Neural progenitor cell (in vitro differentiated cells): ENCODE data around the gene TLR3. TPM values are rescaled to one million over a fixed set of nuclear protein-coding genes. Genes with fewer than 3 reads are reported as not detected.

ENCODE experiments used
- DNase-seq: peaks from one replicate; pipeline ENCODE4 v3.0.0-alpha.2; 2016; ENCODE audit warnings: low spot score
- H2AFZ ChIP-seq: fragments of 200-600 bp; sonication (generic); replicated peaks from 2 replicates; pipeline ENCODE4 v1.6.1; 2016; ENCODE audit warnings: antibody characterized with exemption
- H3F3A ChIP-seq: fragments of 200-600 bp; sonication (generic); 2 replicates; pipeline ENCODE4 v1.6.1; 2016; ENCODE audit warnings: antibody characterized with exemption, low read depth
- H3K27ac ChIP-seq: fragments of 200-600 bp; sonication (generic); 2 replicates; pipeline ENCODE4 v1.5.1; 2016; ENCODE audit warnings: mild to moderate bottlenecking
- H3K27me3 ChIP-seq: fragments of 200-600 bp; sonication (generic); 2 replicates; pipeline ENCODE4 v1.6.1; 2016; ENCODE audit warnings: mild to moderate bottlenecking, moderate library complexity
- H3K36me3 ChIP-seq: fragments of 200-600 bp; sonication (generic); 2 replicates; pipeline ENCODE4 v1.5.1; 2016
- H3K4me1 ChIP-seq: fragments of 200-600 bp; sonication (generic); 2 replicates; pipeline ENCODE4 v1.6.1; 2016; ENCODE audit warnings: mixed run types
- H3K4me2 ChIP-seq: fragments of 200-600 bp; sonication (generic); 2 replicates; pipeline ENCODE4 v1.6.1; 2016
- H3K4me3 ChIP-seq: fragments of 200-600 bp; sonication (generic); 2 replicates; pipeline ENCODE4 v1.5.1; 2016
- H3K79me2 ChIP-seq: fragments of 200-600 bp; sonication (generic); 2 replicates; pipeline ENCODE4 v1.6.1; 2016; ENCODE audit warnings: low read depth
- H3K9ac ChIP-seq: fragments of 200-600 bp; sonication (generic); 2 replicates; pipeline ENCODE4 v1.6.1; 2016
- H3K9me3 ChIP-seq: fragments of 200-600 bp; sonication (generic); 2 replicates; pipeline ENCODE4 v1.5.1; 2016; ENCODE audit warnings: low read depth
- H4K20me1 ChIP-seq: fragments of 200-600 bp; sonication (generic); 2 replicates; pipeline ENCODE4 v1.6.1; 2016; ENCODE audit warnings: low read depth
- H3K27ac Mint-ChIP-seq: 3 replicates; pipeline ENCODE4 v1.8.0; 2021; ENCODE audit warnings: mixed read lengths
- H3K27me3 Mint-ChIP-seq: 2 replicates; pipeline ENCODE4 v1.8.0; 2022; ENCODE audit warnings: low read depth, mild to moderate bottlenecking, inconsistent platforms, moderate library complexity, mixed read lengths; ENCODE audit not compliant: insufficient read depth
- H3K36me3 Mint-ChIP-seq: 3 replicates; pipeline ENCODE4 v1.8.0; 2021; ENCODE audit warnings: mixed read lengths
- H3K4me1 Mint-ChIP-seq: 3 replicates; pipeline ENCODE4 v1.8.0; 2021; ENCODE audit warnings: mixed read lengths
- H3K4me3 Mint-ChIP-seq: 3 replicates; pipeline ENCODE4 v1.8.0; 2021; ENCODE audit warnings: mild to moderate bottlenecking, moderate library complexity, mixed read lengths
- H3K9me3 Mint-ChIP-seq: 3 replicates; pipeline ENCODE4 v1.8.0; 2020; ENCODE audit warnings: mixed read lengths
- CTCF ChIP-seq: fragments of 200-600 bp; sonication (generic); IDR thresholded peaks from 2 replicates; pipeline ENCODE4 v1.5.1; 2017; ENCODE audit warnings: antibody characterized with exemption, mild to moderate bottlenecking
- EZH2 ChIP-seq: fragments of 200-600 bp; sonication (generic); IDR thresholded peaks from 2 replicates; pipeline ENCODE4 v1.6.1; 2017; ENCODE audit warnings: antibody characterized with exemption, mild to moderate bottlenecking, moderate library complexity
- EZH2phosphoT487 ChIP-seq: fragments of 200-600 bp; sonication (generic); IDR thresholded peaks from 2 replicates; pipeline ENCODE4 v1.6.1; 2017; ENCODE audit warnings: antibody characterized with exemption
- total RNA-seq: library from RNA; depleted of rRNA; stranded (reverse); fragments of >200 nt; gene quantifications from 2 replicates; pipeline ENCODE4 v1.2.3, GENCODE V29; 2015; ENCODE audit warnings: low replicate concordance

TLR3 gene
- total RNA-seq, 1 donor from 2014 or later: 0.92 TPM

- Mint-ChIP-seq H3K36me3 (no peaks in the 10 kb centered on the region), H3K4me1 (no peaks in the 10 kb centered on the region), H3K4me3 (no peak overlapping the region), H3K27me3 (no peaks in the 10 kb centered on the region), H3K9me3 (peaks cover 9% of the 10 kb centered on the region), H3K27ac (no peak overlapping the region)
- no peaks in the 10 kb centered on the region for H3K4me1 ChIP-seq
- no peak overlapping the region for H3K9ac ChIP-seq
- H3F3A ChIP-seq: no peaks in the 10 kb centered on the region
- no peak overlapping the region for H3K4me3 ChIP-seq
- H3K9me3 ChIP-seq: no peaks in the 10 kb centered on the region
- H4K20me1 ChIP-seq: no peaks in the 10 kb centered on the region
- no peak for TF ChIP-seq CTCF
- TF ChIP-seq EZH2: no peak
- no peak for TF ChIP-seq EZH2phosphoT487
- no peak overlapping the region for H3K27ac ChIP-seq
- H3K27me3 ChIP-seq: no peaks in the 10 kb centered on the region
- no peaks in the 10 kb centered on the region for H3K36me3 ChIP-seq
- H3K79me2 ChIP-seq: no peaks in the 10 kb centered on the region
- DNase-seq: no peak
- no peak overlapping the region for H3K4me2 ChIP-seq
- H2AFZ ChIP-seq: no peak overlapping the region
Observed at GRCh38 chr4:186051096-186051495, 17.9 kb upstream of the TLR3 start.

GRCh38 chr4:186058253-186058979 lies 10.5 kb upstream of the TLR3 start:
- H3K4me1 Mint-ChIP-seq: no peaks in the 10 kb centered on the region
- Histone ChIP-seq H3K79me2 (no peaks in the 10 kb centered on the region), H3K4me3 (no peak overlapping the region), H3K9me3 (no peaks in the 10 kb centered on the region), H3K9ac (no peak overlapping the region), H3K36me3 (no peaks in the 10 kb centered on the region), H4K20me1 (no peaks in the 10 kb centered on the region), H3K4me1 (no peaks in the 10 kb centered on the region), H3K27ac (no peak overlapping the region), H3K4me2 (no peak overlapping the region), H3F3A (no peaks in the 10 kb centered on the region), H3K27me3 (no peaks in the 10 kb centered on the region), H2AFZ (no peak overlapping the region)
- no peak overlapping the region for H3K4me3 Mint-ChIP-seq
- H3K27me3 Mint-ChIP-seq: no peaks in the 10 kb centered on the region
- DNase-seq: no peak
- no peak overlapping the region for H3K27ac Mint-ChIP-seq
- H3K36me3 Mint-ChIP-seq: peaks cover 2% of the 10 kb centered on the region
- no peak for TF ChIP-seq CTCF
- TF ChIP-seq EZH2phosphoT487: no peak
- no peak for TF ChIP-seq EZH2
- peaks cover 21% of the 10 kb centered on the region for H3K9me3 Mint-ChIP-seq

- Mint-ChIP-seq H3K9me3 (peaks cover 21% of the 10 kb centered on the region), H3K27me3 (no peaks in the 10 kb centered on the region), H3K27ac (no peak overlapping the region), H3K4me3 (no peak overlapping the region), H3K4me1 (no peaks in the 10 kb centered on the region), H3K36me3 (peaks cover 2% of the 10 kb centered on the region)
- Histone ChIP-seq H3K27ac (no peak overlapping the region), H3K9ac (no peak overlapping the region), H4K20me1 (no peaks in the 10 kb centered on the region), H3K4me2 (no peak overlapping the region), H3K79me2 (no peaks in the 10 kb centered on the region), H3K9me3 (no peaks in the 10 kb centered on the region), H3K27me3 (no peaks in the 10 kb centered on the region), H3F3A (no peaks in the 10 kb centered on the region), H3K36me3 (no peaks in the 10 kb centered on the region), H3K4me3 (no peak overlapping the region), H3K4me1 (no peaks in the 10 kb centered on the region), H2AFZ (no peak overlapping the region)
- TF ChIP-seq EZH2 (no peak), CTCF (no peak), EZH2phosphoT487 (no peak)
- DNase-seq: no peak
Observed at GRCh38 chr4:186058980-186059316, 10.0 kb upstream of the TLR3 start.
